Heart right ventricle (tissue), 16 donors: ENCODE data around the gene TAF5L. TPM values are rescaled to one million over a fixed set of nuclear protein-coding genes. Genes with fewer than 3 reads are reported as not detected.

Experiments
- ATAC-seq, 8 donors: fragments of 200-7000 bp; cut with Tn5 transposase; one replicate each; pipeline ENCODE4 v1.9.1; 2020; ENCODE audit warnings: mild to moderate bottlenecking in 8 of 8, moderate library complexity in 8 of 8, moderate number of reproducible peaks in 1 of 8
- DNase-seq, 2 donors: peaks; one replicate each; pipeline ENCODE4 v3.0.0-alpha.2; 2020
- H3K27ac ChIP-seq, 10 donors: fragments of 200-600 bp; sonication (generic) in 2 of 10; one replicate each; pipeline versions ENCODE4 v1.5.0 to v1.8.0; 2020 to 2022; ENCODE audit warnings: mild to moderate bottlenecking in 3 of 10
- H3K27me3 ChIP-seq, 7 donors: fragments of 200-600 bp; one replicate each; pipeline ENCODE4 v1.8.0; 2021 to 2022; ENCODE audit warnings: mild to moderate bottlenecking in 2 of 7
- H3K36me3 ChIP-seq, 9 donors: fragments of 200-600 bp; sonication (generic) in 1 of 9; one replicate each; pipeline versions ENCODE4 v1.5.0 to v1.8.0; 2020 to 2022; ENCODE audit warnings: mild to moderate bottlenecking in 2 of 9
- H3K4me1 ChIP-seq, 9 donors: fragments of 200-600 bp; sonication (generic) in 1 of 9; one replicate each; pipeline versions ENCODE4 v1.5.0 to v1.8.0; 2020 to 2022; ENCODE audit warnings: mild to moderate bottlenecking in 4 of 9
- H3K4me3 ChIP-seq, 10 donors: fragments of 200-600 bp; sonication (generic) in 2 of 10; one replicate each; pipeline versions ENCODE4 v1.5.0 to v1.8.0; 2020 to 2022; ENCODE audit warnings: mild to moderate bottlenecking in 7 of 10, moderate library complexity in 2 of 10
- H3K9me3 ChIP-seq, 11 donors: fragments of 200-600 bp in 10 of 11; sonication (generic) in 2 of 11; one replicate each; pipeline versions ENCODE4 v1.5.0 to v1.8.0; 2013 to 2022; ENCODE audit warnings: mild to moderate bottlenecking in 2 of 11, control low read depth in 1 of 11, moderate library complexity in 1 of 11
- WGBS, 2 donors: extraction: QIAGEN DNeasy Blood & Tissue Kit; methylation state at CpG; one replicate each; pipeline ENCODE4 v1.1.7; 2013; ENCODE audit warnings: inconsistent platforms in 1 of 2; 5-methylcytosine and 5-hydroxymethylcytosine counted together
- intact Hi-C, 10 donors: fragments of 100-400 bp; cut with DNase I; formaldehyde crosslinking; loops; one replicate each; pipeline versions ENCODE4 v1.11.1 to v1.14.2; 2022
- polyA plus RNA-seq, 2 donors: library from polyadenylated mRNA; stranded (reverse); fragments of 200-250 nt; gene quantifications; one replicate each; pipeline ENCODE4 v1.2.3, GENCODE V29; 2013
- total RNA-seq, 10 donors: library from RNA; stranded (reverse); fragmentation: NEBNext Ultra II Directional in 3 of 10; extraction: Animal tissue kit (Norgen Biotek cat#: 25700) in 3 of 10; gene quantifications; one replicate each; pipeline versions ENCODE4 v1.2.1 to v1.2.4, GENCODE V29; 2021 to 2023
- TF ChIP-seq, protein P1 (sequence below), 9 donors: fragments of 200-600 bp; sonication (generic) in 2 of 9; IDR thresholded peaks; one replicate each; pipeline versions ENCODE4 v1.5.0 to v1.8.0; 2021 to 2022; ENCODE audit warnings: antibody characterized with exemption in 9 of 9, mild to moderate bottlenecking in 5 of 9, moderate library complexity in 1 of 9
- donor health status: Arrhythmogenic right ventricular cardiomyopathy.
- donor health status: ischemic (EF 13 %, LVEDD 7.1; RV severe dilation, severe dysfunction).
- donor health status: healthy with polysubstance abuse.
- donor health status: DM: no; HTN: yes; CAD: no.
- donor health status: DM: no; HTN: no; CAD: no.
- donor health status: ischemic (EF 25% LVEDD 6.9; RV normal size, moderate dysfunction).
- donor health status: ischemic (EF 25% LVEDD 5.7; RV mildly dilated, moderate dysfunction).
- donor health status: healthy.
- donor health status: DM: yes; HTN: yes; CAD: no.
- donor health status: Ischemic cardiomyopathy.
- donor health status: ischemic (EF 35%, LVEDD 5.7; RV mildly dilated, moderate dysfunction).
- donor health status: nonischemic (EF 11% LVEDD 7.7; RV severe dilation, severe dysfunction).
- donor health status: DM: yes; HTN: yes; CAD: no.
- donor health status: PGD.
- donor health status: ischemic (EF 29% LVEDD 5.4; RV normal size, mild dysfunction).
- donor health status: nonischemic (EF 23%, LVEDD 6.1; RV moderate dilation, normal function).

TAF5L gene
- total and polyA plus RNA-seq, 12 donors = 6.0 to 13.7 (median 10.9) TPM

DNA sequence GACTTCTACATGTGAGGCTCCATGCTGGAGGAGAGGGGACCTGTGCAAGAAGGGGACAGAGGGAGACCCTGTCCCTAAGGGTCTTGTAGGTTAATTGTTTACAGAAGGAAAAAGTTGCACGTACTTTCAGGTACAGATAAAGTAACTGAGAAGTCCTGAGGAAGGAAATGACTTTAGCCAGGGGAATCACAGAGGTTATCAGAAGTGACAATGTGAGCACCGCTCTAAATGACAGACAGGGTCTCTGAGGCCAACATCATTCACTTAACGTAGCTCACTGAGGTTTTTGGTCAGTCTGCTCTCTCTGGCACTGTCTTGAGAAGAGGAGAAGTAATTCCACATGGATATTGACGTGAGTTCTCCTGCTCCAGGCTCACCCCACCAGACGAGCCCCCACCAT, 12.0 kb downstream of the TAF5L start:
- Histone ChIP-seq H3K36me3 (peaks cover 0 to 55% (median 36%) of the 10 kb centered on the region in 9 donors), H3K4me1 (peaks cover 0 to 20% (median 0%) of the 10 kb centered on the region in 9 donors), H3K4me3 (no peak overlapping the region), H3K27me3 (no peaks in the 10 kb centered on the region), H3K9me3 (no peaks in the 10 kb centered on the region), H3K27ac (no peak overlapping the region)
- intact Hi-C loops = no loop called here
- no peak for DNase-seq
- WGBS, 2 donors = 69 to 72% methylated on average over 5 of the region's 5 CpGs
- TF ChIP-seq, protein P1, sequence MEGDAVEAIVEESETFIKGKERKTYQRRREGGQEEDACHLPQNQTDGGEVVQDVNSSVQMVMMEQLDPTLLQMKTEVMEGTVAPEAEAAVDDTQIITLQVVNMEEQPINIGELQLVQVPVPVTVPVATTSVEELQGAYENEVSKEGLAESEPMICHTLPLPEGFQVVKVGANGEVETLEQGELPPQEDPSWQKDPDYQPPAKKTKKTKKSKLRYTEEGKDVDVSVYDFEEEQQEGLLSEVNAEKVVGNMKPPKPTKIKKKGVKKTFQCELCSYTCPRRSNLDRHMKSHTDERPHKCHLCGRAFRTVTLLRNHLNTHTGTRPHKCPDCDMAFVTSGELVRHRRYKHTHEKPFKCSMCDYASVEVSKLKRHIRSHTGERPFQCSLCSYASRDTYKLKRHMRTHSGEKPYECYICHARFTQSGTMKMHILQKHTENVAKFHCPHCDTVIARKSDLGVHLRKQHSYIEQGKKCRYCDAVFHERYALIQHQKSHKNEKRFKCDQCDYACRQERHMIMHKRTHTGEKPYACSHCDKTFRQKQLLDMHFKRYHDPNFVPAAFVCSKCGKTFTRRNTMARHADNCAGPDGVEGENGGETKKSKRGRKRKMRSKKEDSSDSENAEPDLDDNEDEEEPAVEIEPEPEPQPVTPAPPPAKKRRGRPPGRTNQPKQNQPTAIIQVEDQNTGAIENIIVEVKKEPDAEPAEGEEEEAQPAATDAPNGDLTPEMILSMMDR (IDR thresholded peaks at IDR 0.05) = no peak
- ATAC-seq = no peak

DNA sequence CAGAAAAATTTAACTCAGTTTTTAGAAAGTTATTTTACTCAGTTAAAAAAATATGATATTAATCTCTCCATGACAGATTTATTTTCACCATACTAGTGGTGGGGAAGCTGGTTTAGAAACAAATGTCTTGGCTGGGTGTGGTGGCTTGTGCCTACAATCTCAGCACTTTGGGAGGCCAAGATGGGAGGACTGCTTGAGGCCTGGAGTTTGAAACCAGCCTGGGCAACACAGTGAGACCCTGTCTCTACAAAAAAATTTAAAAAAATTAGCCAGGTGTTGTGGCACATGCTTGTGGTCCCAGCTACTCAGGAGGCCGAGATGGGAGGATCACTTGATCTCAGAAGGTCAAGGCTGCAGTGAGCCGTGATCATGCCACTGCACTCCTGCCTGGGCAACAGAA, 17.3 kb downstream of the TAF5L start:
- H3K4me1 ChIP-seq = no peaks in the 10 kb centered on the region
- WGBS, 2 donors = 94 to 95% methylated on average over 2 of the region's 2 CpGs
- no peak overlapping the region for H3K27ac ChIP-seq
- no peaks in the 10 kb centered on the region for H3K27me3 ChIP-seq
- no peaks in the 10 kb centered on the region for H3K9me3 ChIP-seq
- intact Hi-C loops = no loop called here
- H3K36me3 ChIP-seq = peaks cover 0 to 100% (median 58%) of the 10 kb centered on the region in 9 donors
- ATAC-seq (no peak), DNase-seq (no peak)
- H3K4me3 ChIP-seq = no peak overlapping the region
- TF ChIP-seq, protein P1 (IDR thresholded peaks at IDR 0.05) = no peak

DNA sequence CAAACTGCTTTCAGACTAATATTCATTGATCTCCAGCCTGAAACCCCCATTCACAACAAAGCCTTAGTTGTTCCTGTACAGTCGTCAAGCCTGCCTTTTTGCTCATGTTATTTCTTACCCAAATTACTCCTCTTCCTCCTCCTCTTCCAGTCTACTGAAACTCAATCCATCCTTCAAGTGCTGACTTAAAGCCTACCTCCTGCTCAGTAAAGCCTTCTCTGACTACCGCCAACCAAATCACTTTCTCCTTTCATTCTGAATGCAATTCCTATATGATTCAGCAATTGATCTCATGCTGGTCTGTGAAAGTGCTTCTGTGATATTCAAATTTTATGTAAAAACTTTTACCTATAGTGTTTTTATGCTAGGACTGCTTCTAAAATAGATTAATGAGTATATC, 18.6 kb downstream of the TAF5L start:
- Histone ChIP-seq H3K4me1 (no peaks in the 10 kb centered on the region), H3K27me3 (no peaks in the 10 kb centered on the region), H3K9me3 (no peaks in the 10 kb centered on the region), H3K4me3 (no peak overlapping the region), H3K27ac (no peak overlapping the region), H3K36me3 (peaks cover 0 to 100% (median 47%) of the 10 kb centered on the region in 9 donors)
- TF ChIP-seq, protein P1 (IDR thresholded peaks at IDR 0.05) = no peak
- ATAC-seq (no peak), DNase-seq (no peak)
- intact Hi-C loops = no loop called here
- 91 to 97% methylated on average over 2 of the region's 2 CpGs for WGBS, 2 donors

DNA sequence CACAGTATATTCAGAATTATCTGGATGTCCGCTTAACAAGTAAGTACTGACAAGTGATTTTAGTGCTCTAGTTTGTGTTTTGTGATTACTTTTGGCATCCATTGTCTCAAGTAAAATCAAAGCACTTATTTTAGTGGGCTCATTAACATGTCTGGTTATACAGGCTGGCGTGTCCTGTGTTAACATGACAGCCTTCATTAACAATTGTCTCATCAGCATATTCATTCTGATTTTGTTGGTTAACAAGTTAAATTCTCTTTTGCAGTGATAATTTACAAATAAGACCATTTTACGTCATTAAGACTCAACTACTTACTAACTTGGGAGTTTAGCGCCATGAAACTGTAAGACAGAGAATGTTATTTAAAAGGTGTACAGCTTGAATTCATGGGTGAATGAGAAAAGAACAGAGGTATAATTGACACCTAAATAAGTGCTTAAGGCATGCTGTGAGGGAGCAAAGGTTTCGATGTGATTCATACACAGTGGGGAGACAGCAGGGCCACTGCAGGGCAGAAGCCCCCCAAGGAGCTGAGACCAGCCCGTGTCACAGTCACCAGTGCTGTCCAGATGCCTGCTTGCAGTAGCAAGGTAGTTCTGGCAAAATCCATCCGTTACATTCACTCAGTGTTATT, 22.4 kb downstream of the TAF5L start:
- Histone ChIP-seq H3K4me1 (peaks cover 0 to 23% (median 11%) of the 10 kb centered on the region in 9 donors), H3K27ac (no peak overlapping the region), H3K36me3 (peaks cover 0 to 94% (median 22%) of the 10 kb centered on the region in 9 donors), H3K4me3 (no peak overlapping the region), H3K27me3 (no peaks in the 10 kb centered on the region), H3K9me3 (no peaks in the 10 kb centered on the region)
- intact Hi-C loops = no loop called here
- TF ChIP-seq, protein P1 (IDR thresholded peaks at IDR 0.05) = no peak
- no peak for DNase-seq
- no peak for ATAC-seq
- 89% methylated on average over 7 of the region's 7 CpGs for WGBS, 2 donors
